Right renal cortex interstitium (tissue), 3 donors: Measurements from ENCODE around the gene FGD2. TPM values are rescaled to one million over a fixed set of nuclear protein-coding genes. Genes with fewer than 3 reads are reported as not detected.
A peak's percentile ranks its signal among the peaks of the same experiment; 100 is the strongest.

Experiments
- DNase-seq, 3 donors: peaks; one replicate each; pipeline ENCODE4 v3.0.0-alpha.2; 2013; ENCODE audit warnings: low read depth in 3 of 3, low spot score in 2 of 3
- polyA plus RNA-seq, 3 donors: library from polyadenylated mRNA; unstranded; fragments of 120-200 nt; gene quantifications; one replicate each; pipeline ENCODE4 v1.2.1, GENCODE V29; 2013; ENCODE audit not compliant: insufficient read length in 3 of 3

The FGD2 gene
- polyA plus RNA-seq, 3 donors, result 1.3 to 1.5 (median 1.5) TPM

DNA sequence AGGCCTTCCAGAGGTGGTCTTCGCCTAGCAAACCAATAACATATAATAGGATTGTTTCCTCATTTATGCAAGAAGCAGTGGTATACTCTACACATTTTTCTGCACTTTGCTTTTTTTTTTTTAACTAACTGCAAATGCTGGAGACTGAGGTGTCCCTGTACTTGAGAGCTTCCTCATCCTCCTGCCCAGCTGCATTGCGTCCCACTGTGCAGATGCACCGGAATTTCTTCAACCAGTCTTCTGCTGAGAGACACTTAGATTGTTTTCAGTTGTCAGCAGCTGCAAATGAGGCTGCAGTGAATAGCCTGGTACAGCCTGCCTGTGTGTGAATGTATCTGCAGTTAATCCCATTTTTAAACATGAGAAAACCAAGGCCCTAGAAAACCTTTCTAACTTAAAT is 11.5 kb downstream of the FGD2 start:
- DNase-seq, result no peak

DNA sequence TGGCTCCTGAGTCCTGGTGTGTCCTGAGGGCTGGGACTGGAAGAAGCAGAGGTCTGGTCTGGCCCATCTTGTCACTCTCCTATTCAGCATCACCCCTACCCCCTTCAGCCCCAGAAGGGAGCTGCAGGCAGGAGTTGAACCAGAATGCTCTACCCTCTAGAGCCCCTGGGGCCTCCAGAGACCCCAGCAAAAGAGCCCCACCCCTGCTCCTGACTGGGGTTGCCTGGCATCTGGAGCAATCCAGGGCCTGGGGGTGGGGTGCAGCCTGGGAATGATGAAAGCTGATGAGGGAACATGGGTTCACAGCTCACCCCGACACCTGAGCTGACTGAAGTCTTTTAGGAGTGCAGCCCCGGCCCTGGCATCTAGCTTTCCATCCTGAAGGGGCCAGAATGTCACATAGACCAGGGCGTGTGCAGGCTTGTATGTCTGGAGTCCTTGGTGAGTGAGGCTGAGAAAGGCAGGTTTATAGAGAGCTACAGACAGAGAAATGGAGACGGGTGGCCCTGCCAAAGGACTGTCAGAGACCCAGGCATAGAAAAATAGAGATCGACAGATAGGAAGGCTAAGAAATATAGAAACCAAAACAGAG is 12.2 kb downstream of the FGD2 start:
- DNase-seq, result no peak

DNA sequence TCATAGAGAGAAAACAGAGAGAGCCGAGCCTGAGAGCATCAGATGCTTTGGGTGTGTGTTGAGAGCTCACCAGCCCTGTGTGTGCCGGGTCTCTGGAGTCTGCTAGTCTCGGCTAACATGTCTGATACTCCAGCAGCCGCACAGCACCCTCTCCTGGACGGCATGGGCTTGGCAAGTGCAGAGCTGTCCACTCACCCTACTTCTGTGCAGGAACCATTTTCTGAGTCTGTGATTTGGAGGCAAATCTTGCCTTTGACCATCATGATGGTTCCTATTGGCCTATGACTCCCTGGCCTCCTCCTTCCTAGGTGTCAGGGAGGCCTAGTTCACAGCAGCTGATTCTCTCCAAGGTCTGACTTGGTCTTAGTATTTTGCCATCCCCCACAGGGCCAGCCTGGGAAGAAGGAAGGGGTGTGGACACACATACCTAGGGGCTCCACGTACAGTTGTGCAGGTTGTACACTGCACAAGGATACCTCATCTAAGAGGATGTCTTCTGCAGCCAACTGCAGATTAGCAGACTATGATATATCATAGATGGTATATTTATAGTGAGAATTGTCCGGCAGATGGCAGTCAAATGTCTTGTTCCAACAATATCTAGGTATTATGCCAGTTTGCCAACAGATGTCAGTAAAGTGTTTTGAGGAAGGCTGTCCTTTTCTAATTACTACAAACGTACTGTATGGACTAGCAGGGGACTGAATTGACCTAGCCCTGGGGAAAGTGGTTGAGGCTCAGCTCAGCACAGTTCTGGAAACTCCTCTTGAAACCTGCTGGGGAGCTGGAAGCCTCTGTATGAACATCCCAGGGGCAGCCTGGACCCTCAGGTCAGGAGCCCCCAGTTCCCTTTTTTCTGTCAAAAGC is 13.0 kb downstream of the FGD2 start:
- peak; percentile 75 to 84 (median 75) for DNase-seq

DNA sequence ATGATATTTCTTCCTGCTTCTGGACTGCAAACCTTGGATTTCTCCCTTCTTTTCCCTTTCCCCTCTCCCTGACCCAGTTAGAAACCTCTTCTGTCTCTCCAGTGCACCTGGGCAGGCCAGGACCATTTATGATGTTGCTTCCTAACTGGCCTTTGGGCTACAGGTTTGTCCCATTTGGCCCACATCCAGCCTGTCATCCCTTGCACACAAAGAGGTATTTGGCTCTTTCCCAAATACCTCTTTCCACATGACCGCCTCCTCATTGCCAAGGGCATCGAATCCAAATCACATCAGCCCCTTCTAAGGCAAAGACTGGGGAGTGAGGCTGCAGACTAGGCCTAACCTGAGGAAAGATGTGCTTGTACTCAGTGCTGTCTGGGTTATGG is 13.6 kb downstream of the FGD2 start:
- no peak for DNase-seq

DNA sequence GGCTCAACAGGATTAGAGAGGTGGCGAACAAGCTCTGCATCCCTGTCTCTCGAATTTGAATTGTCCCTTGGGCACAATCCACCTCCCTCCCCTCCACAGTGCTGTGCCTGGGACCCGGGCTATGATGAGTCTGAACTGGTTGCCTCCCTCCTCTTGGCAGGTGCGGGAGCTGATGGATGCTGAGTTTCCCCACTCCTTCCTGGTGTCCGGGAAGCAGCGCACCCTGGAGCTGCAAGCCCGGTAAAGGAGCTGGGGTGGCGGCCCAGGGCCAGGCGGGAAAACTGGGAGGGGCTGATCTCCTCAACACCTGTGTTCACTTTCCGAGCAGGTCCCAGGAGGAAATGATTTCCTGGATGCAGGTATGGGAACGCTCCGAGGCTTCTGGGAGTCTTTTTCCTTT is 14.9 kb downstream of the FGD2 start:
- DNase-seq, result no peak

DNA sequence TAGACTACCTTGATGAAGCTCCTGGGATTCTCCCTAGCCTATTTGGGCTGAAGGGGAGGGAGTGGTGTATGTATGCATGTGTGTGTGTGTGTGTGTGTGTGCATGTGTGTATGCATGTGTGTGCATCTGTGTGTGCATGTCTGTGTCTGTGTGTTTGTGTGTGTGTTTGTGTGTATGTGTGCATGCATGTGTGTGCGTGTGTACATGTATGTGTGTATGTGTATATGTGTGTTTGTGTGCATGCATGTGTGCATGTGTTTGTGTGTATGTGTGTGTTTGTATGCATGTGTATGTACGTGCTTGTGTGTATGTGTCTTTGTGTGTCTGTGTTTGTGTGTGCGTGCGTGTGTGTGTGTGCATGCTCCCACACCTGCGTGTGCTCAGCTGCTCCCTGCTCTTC is 15.4 kb downstream of the FGD2 start:
- no peak for DNase-seq

DNA sequence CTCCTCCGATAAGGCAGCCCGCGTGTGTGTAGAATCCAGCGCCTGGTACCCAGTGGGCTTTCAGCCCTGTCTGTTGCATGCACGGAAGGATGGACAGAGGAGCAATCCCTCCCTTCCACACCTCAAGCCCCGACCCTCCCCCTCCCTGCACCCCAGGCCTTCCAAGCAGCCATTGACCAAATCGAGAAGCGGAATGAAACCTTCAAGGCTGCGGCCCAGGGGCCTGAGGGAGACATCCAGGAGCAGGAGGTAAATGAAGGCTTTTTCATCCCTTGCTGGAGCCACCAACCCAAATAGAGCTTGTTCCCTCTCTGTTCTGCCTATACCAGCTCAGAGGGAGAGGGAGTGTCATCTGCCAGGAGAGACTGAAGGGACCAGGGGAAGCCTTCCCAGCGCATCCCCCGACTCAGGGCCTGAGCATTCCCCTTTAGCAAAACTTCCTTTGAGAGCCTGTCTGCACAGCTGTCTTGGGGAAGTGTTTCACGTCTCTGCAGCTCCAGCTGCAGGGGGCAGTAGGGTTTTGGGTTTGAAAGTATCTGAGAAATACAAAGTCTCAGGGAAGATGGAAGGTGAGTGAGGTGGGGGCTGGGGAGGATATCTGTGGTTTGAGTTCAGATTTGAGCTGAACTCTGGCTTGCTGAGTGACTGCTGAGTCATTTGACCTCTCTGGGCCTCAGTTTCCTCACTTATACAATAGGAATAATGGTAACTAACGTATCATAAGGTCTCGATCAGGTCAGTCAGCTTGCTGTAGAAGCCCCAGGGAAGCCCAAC is 16.1 kb downstream of the FGD2 start:
- DNase-seq, result no peak

DNA sequence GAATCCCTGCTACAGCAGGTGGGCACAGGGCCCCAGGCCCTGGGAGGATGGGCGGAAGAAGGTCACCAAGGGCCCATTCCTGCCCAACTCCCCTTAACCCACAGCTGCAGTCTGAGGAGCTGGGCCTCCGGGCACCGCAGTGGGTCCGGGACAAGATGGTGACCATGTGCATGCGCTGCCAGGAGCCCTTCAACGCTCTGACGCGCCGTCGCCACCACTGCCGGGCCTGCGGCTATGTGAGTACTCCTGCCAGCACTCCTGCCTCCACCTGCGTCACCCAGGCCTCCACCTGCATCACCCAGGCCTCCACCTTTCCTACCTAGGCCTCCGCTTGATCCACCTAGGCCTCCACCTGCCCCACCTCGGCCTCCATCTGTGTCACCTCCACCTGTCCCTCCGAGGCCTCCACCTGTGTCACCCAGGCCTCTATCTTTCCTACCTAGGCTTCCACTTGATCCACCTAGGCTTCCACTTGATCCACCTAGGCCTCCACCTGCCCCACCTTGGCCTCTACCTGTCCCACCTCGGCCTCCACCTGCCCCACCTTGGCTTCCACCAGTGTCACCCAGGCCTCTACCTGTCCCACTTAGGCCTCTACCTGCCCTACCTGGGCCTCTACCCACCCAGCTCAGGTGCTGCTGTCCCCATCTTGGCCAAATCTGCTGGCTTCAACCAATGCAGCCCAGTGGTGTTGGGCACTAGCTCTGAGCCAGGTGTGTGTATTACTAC is 16.8 kb downstream of the FGD2 start:
- DNase-seq, result no peak

DNA sequence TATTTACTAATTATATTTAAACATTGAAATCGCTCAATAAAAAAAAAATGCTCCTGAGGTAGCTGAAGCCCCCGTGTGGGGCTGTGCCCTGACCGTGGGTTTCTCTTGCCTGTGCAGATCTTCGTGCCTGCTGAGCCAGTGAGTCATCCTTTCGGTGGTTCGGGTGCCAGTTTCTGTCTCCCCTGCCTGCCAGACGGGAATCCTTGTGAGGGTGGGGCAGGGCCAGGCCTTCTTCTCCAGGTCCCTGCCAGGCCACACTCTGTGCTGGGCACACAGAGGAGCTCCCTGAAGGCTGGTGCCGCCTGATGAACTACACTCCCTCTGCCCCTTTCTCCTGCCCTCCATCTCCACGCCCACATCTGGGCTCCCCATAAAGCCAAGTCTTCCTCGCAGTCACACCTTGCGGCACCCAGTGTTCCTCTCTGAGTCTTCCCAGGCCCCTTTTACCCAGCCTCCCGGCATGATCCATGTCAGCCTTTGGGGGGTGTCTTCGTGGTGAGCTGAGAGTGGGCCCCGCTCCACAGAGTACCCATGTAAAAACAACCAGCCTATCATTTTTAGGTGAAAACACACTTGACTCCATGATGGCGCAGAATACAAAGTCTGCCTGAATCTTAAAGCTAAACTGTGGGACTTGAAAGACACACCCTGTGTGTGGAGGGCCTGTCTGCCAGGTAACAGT is 19.3 kb downstream of the FGD2 start:
- no peak for DNase-seq

DNA sequence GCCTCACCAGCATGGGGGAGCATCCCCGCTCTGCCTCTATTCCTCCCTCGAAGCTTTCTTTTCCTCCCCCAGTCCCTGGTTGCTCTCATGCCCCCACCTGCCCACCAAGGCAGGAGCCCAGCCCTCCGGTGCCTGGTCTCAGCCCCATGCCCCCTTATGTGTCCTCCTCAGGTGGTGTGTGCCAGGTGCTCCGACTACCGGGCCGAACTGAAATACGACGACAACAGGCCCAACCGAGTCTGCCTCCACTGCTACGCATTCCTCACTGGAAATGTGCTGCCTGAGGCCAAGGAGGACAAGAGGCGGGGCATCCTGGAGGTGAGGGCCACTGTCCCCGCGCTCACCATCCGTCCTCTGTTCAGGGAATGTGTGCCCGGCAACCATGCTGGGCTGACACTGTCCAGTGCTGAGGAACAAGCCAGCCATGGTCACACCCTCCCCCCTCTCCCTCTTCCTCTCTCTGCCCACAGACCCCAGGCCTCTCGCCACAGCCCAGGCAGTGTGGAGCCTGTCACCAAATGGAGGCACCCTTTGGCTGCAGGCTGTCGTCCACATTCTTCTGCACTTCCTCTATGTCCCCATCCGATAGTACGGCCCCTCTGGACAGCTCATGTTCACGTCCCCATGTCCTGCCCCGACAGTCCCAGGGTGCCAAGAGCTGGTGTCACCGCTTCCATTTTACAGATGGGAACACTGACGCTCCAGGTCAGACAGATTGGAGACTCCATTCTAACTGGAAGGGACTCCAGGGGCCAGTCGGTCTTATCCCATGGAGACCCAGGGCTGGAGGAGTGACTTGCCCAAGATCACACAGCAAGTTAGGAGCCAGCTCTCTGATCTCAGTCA is 20.4 kb downstream of the FGD2 start:
- no peak for DNase-seq

DNA sequence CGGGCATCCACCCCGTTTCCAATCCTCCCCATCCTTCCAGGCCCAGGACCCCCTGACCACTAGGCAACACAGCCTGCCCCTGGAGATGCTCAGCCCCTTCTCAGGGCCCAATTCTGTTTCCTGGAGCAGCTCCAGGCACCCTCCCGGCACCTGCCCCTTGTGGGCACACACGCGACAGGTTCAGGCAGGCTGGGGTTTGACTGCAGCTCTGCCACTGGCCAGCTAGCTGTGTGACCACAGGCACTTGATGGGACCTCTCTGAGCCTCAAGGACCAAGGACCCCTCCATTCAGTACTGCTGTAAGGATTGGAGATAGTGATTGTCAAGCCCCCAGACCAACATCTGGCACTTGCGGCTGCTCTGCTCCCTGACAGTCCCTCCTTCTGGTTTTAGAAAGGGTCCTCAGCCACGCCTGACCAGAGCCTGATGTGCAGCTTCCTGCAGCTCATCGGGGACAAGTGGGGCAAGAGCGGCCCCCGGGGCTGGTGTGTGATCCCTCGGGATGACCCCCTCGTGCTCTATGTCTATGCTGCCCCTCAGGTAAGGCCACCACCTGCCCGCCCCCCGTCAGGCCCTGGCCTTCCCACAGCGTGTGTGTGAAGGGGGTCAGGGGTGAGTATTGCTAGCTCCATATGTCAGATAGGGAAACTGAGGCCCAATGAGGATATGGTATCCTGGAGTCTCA is 21.7 kb downstream of the FGD2 start:
- no peak for DNase-seq

DNA sequence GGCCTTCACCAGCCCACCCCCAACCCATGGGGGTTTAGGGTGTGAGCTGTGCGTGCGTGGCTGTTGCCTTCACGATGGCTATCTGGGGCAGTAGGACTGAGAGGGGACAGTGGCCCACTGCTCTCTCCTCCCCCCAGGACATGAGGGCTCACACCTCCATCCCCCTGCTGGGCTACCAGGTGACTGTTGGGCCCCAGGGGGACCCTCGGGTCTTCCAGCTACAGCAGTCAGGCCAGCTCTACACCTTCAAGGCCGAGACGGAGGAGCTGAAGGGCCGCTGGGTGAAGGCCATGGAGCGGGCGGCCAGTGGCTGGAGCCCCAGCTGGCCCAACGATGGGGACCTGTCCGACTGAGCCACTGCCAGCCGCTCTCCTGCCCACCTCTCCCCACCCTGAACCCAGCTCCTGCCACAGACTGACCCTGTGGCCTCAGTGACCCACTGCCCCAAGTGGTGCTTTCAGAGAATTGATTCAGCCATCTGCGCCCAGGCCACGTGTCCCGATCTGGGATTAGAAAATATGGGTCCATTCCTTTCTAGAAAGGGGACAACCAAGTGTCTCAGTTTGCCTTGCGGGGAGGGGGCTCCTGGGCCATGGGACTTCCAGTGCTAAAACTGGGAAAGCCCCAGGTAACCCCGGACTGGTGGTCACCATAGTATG is 22.5 kb downstream of the FGD2 start:
- no peak for DNase-seq

DNA sequence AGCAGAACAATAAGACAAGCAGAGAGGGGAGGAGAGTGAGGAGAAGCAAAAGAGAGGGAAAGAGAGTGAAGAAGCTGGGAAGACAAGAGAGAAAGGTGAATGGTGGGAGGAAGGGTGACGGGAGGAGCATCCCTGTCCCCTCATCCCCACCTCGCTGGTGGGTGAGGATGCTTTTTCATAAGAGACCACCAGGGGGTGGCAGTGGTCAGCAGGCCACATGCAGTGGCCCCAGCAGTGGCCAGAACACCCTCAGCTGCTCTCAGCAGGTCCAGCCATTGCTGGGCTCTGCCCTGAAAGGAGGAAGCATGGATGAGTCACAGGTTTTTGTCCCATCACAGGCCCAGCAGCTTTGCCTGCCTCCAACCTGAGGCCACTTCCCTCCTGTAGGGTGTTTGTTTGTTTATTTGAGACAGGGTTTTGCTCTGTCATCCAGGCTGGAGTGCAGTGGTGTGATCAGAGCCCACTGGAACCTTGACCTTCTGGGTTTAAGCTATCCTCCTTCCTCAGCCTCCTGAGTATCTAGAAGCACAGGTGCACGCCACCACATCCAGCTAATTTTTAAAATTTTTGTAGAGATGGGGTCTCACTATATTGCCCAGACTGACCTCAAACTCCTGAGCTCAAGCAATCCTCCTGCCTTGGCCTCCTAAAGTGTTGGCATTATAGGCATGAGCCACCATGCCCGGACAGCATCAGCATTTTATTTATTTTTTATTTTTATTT is 24.0 kb downstream of the FGD2 start:
- DNase-seq, result no peak

DNA sequence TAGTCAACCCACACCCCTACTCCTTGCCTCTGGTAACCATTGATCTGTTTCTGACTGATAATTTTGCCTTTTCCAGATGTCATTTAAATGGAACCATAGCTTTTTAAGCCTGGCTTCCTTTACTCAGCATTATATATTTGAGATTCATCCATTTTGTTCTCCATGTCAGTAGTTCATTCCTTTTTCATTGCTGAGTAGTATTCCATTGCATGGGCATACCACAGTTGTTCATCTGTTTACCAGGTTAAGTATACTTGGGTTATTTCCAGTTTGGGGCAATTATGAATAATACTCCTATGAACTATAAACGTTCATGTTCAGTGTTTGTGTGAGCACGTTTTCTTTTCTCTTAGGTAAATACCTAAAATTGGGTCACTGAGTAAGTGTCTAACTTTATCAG is 25.1 kb downstream of the FGD2 start:
- DNase-seq, result no peak

DNA sequence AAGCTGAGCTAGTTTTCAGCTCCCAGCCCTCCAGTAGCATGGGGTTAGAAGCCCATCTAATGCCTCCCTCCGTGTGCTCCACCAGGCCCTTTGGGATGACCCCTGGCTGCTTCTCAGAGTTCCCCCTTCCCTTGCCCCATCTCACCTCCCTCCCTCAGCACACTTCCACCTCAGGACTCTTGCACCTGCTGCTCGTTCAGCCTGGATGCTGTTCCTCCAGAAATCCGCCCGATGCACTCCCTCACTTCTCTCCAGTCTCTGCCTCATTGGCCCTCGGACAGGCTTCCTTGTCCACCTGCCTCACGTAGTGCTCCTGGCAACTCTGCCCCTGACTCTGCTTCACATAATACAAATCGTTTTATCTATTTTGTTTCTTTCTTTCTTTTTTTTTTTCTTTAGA is 26.8 kb downstream of the FGD2 start:
- no peak for DNase-seq

DNA sequence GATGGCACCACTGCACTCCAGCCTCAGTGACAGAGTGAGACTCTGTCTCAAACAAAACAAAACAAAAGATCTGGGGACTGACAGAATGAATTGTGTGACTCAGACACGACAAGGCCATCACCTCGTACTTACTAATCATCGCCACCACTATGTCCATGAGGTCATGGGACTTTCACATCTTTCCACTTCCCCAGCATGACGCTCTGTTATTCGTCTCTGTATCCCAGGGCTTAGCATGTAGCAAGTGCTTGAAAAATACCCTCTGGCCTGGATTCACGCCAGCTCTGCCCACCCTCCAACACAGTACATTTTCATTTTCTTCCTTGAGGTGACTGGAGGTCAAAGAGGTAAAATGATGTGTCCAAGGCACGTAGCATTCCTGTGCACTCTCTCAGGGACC is 27.8 kb downstream of the FGD2 start:
- DNase-seq, result no peak

DNA sequence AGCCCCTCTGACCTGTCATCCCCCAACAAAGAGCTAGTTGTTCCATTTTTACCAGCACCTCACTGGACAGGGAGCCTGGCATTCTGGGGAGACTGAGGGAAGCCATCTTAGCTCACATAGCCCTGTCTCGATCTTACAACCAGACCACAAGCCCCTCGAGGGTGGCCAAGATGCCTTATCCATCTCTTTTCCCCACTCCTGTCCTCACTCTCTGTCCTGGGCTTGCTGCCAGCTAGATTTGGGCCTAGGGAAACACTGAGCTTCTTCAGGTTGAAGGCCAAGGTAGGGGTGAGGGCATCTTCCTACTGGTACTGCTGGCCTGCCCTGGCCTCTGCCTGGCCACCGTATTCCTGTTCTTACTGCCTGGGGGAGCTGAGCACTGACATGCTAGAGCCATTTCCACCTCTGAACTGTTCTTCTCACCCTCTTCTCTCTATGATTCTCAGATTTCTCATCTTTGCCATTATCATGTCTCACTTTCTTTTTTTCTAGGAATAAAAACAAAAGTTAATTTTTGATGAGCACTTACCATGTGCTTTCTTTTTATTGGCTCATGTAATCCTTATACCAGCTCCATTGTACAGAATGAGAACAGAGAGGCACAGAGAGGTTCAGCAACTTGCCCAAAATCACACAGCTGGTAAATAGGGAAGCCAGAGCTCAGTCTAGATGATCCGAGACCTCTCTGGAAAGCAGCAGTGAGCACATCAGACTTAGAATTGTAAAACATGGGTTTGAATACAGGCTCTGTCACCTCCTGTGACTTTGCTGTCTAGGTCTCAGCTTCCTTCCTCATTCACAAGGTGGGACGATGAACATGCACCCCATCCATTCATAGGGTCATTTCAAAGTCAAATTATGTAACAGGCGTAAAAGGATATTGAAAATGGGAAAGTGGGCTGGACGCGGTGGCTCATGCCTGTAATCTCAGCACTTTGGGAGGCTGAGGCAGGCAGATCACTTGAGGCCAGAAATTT is 28.7 kb downstream of the FGD2 start:
- no peak for DNase-seq
